IMR-90 (cell line): ENCODE measurements around the gene PCSK5.

Experiments used
- CEBPB ChIP-seq: IDR thresholded peaks from 2 replicates; pipeline ENCODE4 v1.6.1; 2012; ENCODE audit warnings: low read depth, low read length, improper control_type of control experiment
- CTCF ChIP-seq: conservative IDR thresholded peaks from 2 replicates; pipeline ENCODE4 v1.5.1; 2012; ENCODE audit warnings: mild to moderate bottlenecking, low read depth, low read length, improper control_type of control experiment
- ELK1 ChIP-seq: fragments of 150-350 bp; IDR thresholded peaks from 2 replicates; pipeline ENCODE4 v1.6.1; 2016; ENCODE audit warnings: low read depth, mild to moderate bottlenecking, low read length, moderate library complexity, borderline replicate concordance
- FOS ChIP-seq: fragments of 150-350 bp; IDR thresholded peaks from 2 replicates; pipeline ENCODE4 v1.6.1; 2016; ENCODE audit warnings: low read depth, low read length
- MAFK ChIP-seq: IDR thresholded peaks from 2 replicates; pipeline ENCODE4 v1.6.1; 2012; ENCODE audit warnings: low read depth, low read length, improper control_type of control experiment
- MAZ ChIP-seq: IDR thresholded peaks from 2 replicates; pipeline ENCODE4 v1.6.1; 2012; ENCODE audit warnings: low read depth, mild to moderate bottlenecking, low read length, improper control_type of control experiment, moderate library complexity, borderline replicate concordance
- NFE2L2 ChIP-seq: fragments of 150-350 bp; IDR thresholded peaks from 2 replicates; pipeline ENCODE4 v1.6.1; 2016; ENCODE audit warnings: low read depth, mild to moderate bottlenecking, low read length
- POLR2A ChIP-seq: IDR thresholded peaks from 2 replicates; pipeline ENCODE4 v1.6.1; 2012; ENCODE audit warnings: mild to moderate bottlenecking, low read depth, low read length
- RAD21 ChIP-seq: IDR thresholded peaks from 2 replicates; pipeline ENCODE4 v1.6.1; 2012; ENCODE audit warnings: low read length, improper control_type of control experiment
- RCOR1 ChIP-seq: IDR thresholded peaks from 2 replicates; pipeline ENCODE4 v1.6.1; 2012; ENCODE audit warnings: mild to moderate bottlenecking, low read length, improper control_type of control experiment; ENCODE audit not compliant: insufficient replicate concordance
- RFX5 ChIP-seq: IDR thresholded peaks from 2 replicates; pipeline ENCODE4 v1.8.0; 2012; ENCODE audit warnings: low read depth, mild to moderate bottlenecking, low read length, moderate library complexity
- SMC3 ChIP-seq: fragments of 150-350 bp; IDR thresholded peaks from 2 replicates; pipeline ENCODE4 v1.6.1; 2016; ENCODE audit warnings: low read depth, mild to moderate bottlenecking, antibody characterized with exemption, low read length, moderate library complexity
- USF2 ChIP-seq: fragments of 150-350 bp; IDR thresholded peaks from 2 replicates; pipeline ENCODE4 v1.6.1; 2017; ENCODE audit warnings: mild to moderate bottlenecking, antibody characterized with exemption, low read length, low read depth

GRCh38 chr9:75907923-75908322 lies 17.4 kb downstream of the PCSK5 start:
- TF ChIP-seq CTCF, result no peak
- TF ChIP-seq FOS, result no peak
- TF ChIP-seq RAD21, result no peak
- TF ChIP-seq POLR2A, result no peak
- no peak for TF ChIP-seq SMC3
- no peak for TF ChIP-seq RCOR1
- no peak for TF ChIP-seq MAZ
- TF ChIP-seq RFX5, result no peak
- TF ChIP-seq ELK1, result no peak
- TF ChIP-seq USF2, result no peak
- TF ChIP-seq NFE2L2, result no peak
- no peak for TF ChIP-seq MAFK
- no peak for TF ChIP-seq CEBPB
